NB4 (cell line): Measurements from ENCODE around the gene KCNK3.

Experiments
- DNase-seq: peaks from one replicate; pipeline ENCODE4 v3.0.0; 2010; ENCODE audit warnings: low read depth
- H3K4me3 ChIP-seq: one replicate; pipeline ENCODE4 v1.5.1; 2011; ENCODE audit warnings: mild to moderate bottlenecking, low read depth, low read length, moderate library complexity
- MYC ChIP-seq: IDR thresholded peaks from 2 replicates; pipeline ENCODE4 v1.6.1; 2011; ENCODE audit warnings: low read depth, low read length
- POLR2A ChIP-seq: IDR thresholded peaks from 2 replicates; pipeline ENCODE4 v1.6.1; 2011; ENCODE audit warnings: mild to moderate bottlenecking; ENCODE audit not compliant: insufficient read length; ENCODE audit errors: extremely low read depth
- TF ChIP-seq, protein P1 (sequence below): IDR thresholded peaks from 2 replicates; pipeline ENCODE4 v1.6.1; 2011; ENCODE audit warnings: low read depth, low read length
- TF ChIP-seq, protein P2 (sequence below): IDR thresholded peaks from one replicate; pipeline ENCODE4 v1.5.1; 2012; ENCODE audit warnings: low read depth, low read length

KCNK3 gene

DNA sequence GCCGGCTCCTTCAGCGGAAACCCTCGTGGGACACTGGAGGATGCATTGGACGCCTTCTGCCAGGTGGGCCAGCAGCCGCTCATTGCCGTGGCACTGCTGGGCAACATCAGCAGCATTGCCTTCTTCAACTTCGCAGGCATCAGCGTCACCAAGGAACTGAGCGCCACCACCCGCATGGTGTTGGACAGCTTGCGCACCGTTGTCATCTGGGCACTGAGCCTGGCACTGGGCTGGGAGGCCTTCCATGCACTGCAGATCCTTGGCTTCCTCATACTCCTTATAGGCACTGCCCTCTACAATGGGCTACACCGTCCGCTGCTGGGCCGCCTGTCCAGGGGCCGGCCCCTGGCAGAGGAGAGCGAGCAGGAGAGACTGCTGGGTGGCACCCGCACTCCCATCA, 85.6 kb downstream of the KCNK3 start:
- TF ChIP-seq, protein P1, sequence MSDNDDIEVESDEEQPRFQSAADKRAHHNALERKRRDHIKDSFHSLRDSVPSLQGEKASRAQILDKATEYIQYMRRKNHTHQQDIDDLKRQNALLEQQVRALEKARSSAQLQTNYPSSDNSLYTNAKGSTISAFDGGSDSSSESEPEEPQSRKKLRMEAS, result no peak
- TF ChIP-seq, protein P2, sequence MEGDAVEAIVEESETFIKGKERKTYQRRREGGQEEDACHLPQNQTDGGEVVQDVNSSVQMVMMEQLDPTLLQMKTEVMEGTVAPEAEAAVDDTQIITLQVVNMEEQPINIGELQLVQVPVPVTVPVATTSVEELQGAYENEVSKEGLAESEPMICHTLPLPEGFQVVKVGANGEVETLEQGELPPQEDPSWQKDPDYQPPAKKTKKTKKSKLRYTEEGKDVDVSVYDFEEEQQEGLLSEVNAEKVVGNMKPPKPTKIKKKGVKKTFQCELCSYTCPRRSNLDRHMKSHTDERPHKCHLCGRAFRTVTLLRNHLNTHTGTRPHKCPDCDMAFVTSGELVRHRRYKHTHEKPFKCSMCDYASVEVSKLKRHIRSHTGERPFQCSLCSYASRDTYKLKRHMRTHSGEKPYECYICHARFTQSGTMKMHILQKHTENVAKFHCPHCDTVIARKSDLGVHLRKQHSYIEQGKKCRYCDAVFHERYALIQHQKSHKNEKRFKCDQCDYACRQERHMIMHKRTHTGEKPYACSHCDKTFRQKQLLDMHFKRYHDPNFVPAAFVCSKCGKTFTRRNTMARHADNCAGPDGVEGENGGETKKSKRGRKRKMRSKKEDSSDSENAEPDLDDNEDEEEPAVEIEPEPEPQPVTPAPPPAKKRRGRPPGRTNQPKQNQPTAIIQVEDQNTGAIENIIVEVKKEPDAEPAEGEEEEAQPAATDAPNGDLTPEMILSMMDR, result no peak
- TF ChIP-seq MYC, result no peak
- TF ChIP-seq POLR2A, result no peak
- no peak overlapping the region for H3K4me3 ChIP-seq
- no peak for DNase-seq

DNA sequence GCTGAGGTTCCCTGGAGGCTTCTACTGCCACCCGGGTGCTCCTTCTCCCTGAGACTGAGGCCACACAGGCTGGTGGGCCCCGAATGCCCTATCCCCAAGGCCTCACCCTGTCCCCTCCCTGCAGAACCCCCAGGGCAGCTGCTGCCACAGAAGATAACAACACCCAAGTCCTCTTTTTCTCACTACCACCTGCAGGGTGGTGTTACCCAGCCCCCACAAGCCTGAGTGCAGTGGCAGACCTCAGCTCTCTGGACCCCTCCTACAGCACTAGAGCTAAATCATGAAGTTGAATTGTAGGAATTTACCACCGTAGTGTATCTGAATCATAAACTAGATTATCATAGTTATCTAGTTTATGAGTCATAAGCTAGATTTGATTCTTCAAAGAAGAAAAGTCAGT, 86.0 kb downstream of the KCNK3 start:
- H3K4me3 ChIP-seq, result no peak overlapping the region
- TF ChIP-seq, protein P1, result no peak
- TF ChIP-seq, protein P2, result no peak
- TF ChIP-seq POLR2A (no peak), MYC (no peak)
- no peak for DNase-seq

DNA sequence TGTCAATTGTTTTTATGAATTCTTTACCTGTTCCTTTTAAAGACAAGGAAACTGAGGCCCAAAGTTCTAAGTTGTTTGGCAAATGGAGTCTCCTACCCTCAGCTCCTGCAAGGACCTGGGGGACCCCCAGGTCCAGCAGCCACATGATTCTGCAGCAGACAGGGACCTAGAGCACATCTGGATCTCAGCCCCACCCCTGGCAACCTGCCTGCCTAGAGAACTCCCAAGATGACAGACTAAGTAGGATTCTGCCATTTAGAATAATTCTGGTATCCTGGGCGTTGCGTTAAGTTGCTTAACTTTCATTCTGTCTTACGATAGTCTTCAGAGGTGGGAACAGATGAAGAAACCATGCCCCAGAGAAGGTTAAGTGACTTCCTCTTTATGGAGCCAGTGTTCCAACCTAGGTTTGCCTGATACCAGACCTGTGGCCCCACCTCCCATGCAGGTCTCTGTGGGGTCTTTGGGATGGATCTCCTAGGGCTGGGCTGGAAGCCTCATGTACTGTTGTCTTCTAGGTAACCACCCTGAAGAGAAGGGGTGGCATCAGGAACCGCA, 87.8 kb downstream of the KCNK3 start:
- TF ChIP-seq POLR2A, result no peak
- TF ChIP-seq, protein P2, result no peak
- TF ChIP-seq, protein P1, result no peak
- TF ChIP-seq MYC, result no peak
- no peak overlapping the region for H3K4me3 ChIP-seq
- DNase-seq, result peak; percentile 79
